WI38 (cell line): ENCODE measurements around the gene EDEM3.
"Not testable (repeated sequence)": the region's sequence is repeated elsewhere in the genome, so short reads cannot be mapped to it uniquely, and the experiment has no call there.

Source experiments
- H3K4me3 ChIP-seq: 2 replicates; pipeline ENCODE4 v1.5.1; 2011; ENCODE audit warnings: low read depth, mild to moderate bottlenecking, control low read depth, low read length
- CTCF ChIP-seq: IDR thresholded peaks from 2 replicates; pipeline ENCODE4 v1.5.1; 2012; ENCODE audit warnings: low read depth, mild to moderate bottlenecking, control low read depth, low read length

The EDEM3 gene

GRCh38 chr1:184768467-184768866 lies 13.8 kb upstream of the EDEM3 start:
- no peak overlapping the region for H3K4me3 ChIP-seq
- no peak for TF ChIP-seq CTCF

DNA sequence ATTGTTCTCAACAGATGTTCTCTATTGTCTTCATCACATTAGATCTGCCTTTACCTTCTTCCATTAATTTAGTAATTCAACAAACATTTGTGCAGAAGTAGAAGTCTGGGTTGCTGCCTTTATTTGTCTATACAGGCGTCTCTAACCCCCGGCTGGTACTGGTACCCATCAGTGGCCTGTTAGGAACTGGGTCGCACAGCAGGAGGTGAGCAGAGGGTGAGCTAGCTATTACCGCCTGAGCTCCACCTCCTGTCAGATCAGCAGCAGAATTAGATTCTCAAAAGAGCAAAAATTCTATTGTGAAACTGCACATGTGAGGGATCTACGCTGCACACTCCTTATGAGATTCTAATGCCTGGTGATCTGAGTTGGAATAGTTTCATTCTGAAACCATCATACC lies 12.9 kb upstream of the EDEM3 start:
- no peak for TF ChIP-seq CTCF
- no peak overlapping the region for H3K4me3 ChIP-seq

DNA sequence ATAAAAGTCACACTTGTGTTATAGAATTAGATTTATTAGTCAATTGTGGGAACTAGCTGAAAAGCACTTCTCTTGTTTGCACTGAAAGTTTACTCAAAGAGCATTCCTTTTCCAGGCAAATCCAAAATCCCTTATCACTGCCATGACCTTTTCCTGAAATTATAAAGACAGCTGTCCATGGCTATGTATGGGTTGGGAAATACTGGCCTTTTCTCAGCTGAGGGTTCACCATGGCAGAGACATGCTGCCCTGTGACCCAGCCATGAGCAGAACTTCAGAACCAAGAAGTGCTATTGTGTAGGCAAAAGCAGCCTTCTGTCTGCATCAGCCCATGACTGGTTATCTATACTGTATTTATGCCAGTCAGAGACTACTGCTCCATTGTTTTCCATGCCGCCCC lies 9.8 kb upstream of the EDEM3 start:
- H3K4me3 ChIP-seq, result no peak overlapping the region
- no peak for TF ChIP-seq CTCF

DNA sequence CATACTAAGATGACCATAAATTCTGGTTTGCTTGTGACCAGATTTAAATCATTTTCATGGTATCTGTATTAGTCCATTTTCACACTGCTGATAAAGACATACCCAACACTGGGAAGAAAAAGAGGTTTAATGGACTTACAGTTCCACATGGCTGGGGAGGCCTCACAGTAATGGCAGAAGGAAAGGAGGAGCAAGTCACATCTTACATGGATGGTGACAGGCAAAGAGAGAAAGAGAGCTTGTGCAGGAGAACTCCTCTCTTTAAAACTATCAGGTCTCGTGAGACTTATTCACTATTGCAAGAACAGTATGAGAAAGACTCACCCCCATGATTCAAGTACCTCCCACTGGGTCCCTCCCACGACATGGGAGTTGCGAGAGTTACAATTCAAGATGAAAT lies 8.9 kb upstream of the EDEM3 start:
- H3K4me3 ChIP-seq, result not testable (repeated sequence)

- H3K4me3 ChIP-seq, result no peak overlapping the region
- TF ChIP-seq CTCF, result no peak
Observed at GRCh38 chr1:184761969-184762485, 7.4 kb upstream of the EDEM3 start.

DNA sequence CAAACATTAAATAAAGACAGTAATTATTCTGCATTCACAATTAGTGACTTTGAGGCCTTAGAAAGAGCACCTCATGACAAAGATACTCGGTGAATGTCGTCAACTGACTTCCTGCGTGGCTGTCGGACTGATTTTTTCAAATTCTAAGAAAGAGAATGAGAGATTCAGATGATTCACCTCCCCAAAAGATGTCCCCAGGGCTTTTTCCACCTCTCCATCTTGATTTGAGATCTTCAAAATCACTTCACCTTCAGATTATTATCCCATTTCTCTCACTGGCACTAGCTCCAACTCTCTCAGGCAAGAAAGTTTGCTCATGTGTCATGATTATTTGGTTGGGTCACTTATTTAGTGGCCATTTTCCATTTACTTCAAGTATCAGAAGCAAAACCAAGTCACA lies 5.0 kb upstream of the EDEM3 start:
- TF ChIP-seq CTCF, result no peak

GRCh38 chr1:184759112-184759511 lies 4.5 kb upstream of the EDEM3 start:
- H3K4me3 ChIP-seq, result no peak overlapping the region
- TF ChIP-seq CTCF, result no peak

More for the DNA sequence above, 5.0 kb upstream of the EDEM3 start:
- no peak overlapping the region for H3K4me3 ChIP-seq

DNA sequence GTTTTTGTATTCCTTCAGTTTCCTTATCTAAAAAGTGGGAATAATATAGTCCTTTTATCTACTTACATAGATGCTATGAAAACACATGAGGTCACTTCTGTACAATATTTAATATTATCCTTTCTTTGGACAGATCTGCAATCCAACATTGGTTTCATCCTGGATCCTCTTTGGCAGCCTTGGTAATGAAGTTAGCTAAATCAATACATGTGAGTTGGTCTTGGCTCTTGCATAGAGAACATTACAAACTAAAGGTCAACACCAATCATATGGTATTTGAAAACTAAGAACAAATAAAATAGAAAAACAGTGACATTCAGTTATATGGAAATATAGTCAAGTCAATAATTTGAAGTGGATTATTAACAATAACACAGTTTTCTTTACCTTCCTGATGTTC lies 3.2 kb upstream of the EDEM3 start:
- no peak for TF ChIP-seq CTCF
- no peak overlapping the region for H3K4me3 ChIP-seq
